HepG2 (cell line): ENCODE data around the gene ANKRD17. TPM values are rescaled to one million over a fixed set of nuclear protein-coding genes. Genes with fewer than 3 reads are reported as not detected.

ENCODE experiments used
- AKNA ChIP-seq: sonication (generic); formaldehyde crosslinking; IDR thresholded peaks from 2 replicates; pipeline ENCODE4 v1.4.0; 2020; ENCODE audit warnings: missing genetic modification reagents, borderline replicate concordance
- HIVEP1 ChIP-seq: sonication (generic); formaldehyde crosslinking; IDR thresholded peaks from 2 replicates; pipeline ENCODE4 v1.4.0; 2020; ENCODE audit warnings: mild to moderate bottlenecking, missing genetic modification reagents
- ISL2 ChIP-seq: sonication (generic); formaldehyde crosslinking; IDR thresholded peaks from 2 replicates; pipeline ENCODE4 v1.5.0; 2020; ENCODE audit warnings: missing genetic modification reagents
- KLF6 ChIP-seq: IDR thresholded peaks from 2 replicates; pipeline ENCODE4 v1.8.0; 2016; ENCODE audit warnings: missing biosample characterization, missing genetic modification reagents
- MTF1 ChIP-seq: sonication (generic); formaldehyde crosslinking; IDR thresholded peaks from 2 replicates; pipeline ENCODE4 v1.5.0; 2020; ENCODE audit warnings: missing genetic modification reagents
- NFKB2 ChIP-seq: sonication (generic); formaldehyde crosslinking; IDR thresholded peaks from 2 replicates; pipeline ENCODE4 v1.4.0; 2020; ENCODE audit warnings: missing genetic modification reagents, borderline replicate concordance
- NKX3-1 ChIP-seq: sonication (generic); formaldehyde crosslinking; IDR thresholded peaks from 2 replicates; pipeline ENCODE4 v1.5.0; 2020; ENCODE audit warnings: missing genetic modification reagents
- RFXAP ChIP-seq: sonication (generic); formaldehyde crosslinking; IDR thresholded peaks from 2 replicates; pipeline ENCODE4 v1.4.0; 2020; ENCODE audit warnings: missing genetic modification reagents, borderline replicate concordance
- SAP130 ChIP-seq: IDR thresholded peaks from 2 replicates; pipeline ENCODE4 v1.6.1; 2016; ENCODE audit warnings: low read depth
- SPEN ChIP-seq: sonication (generic); formaldehyde crosslinking; IDR thresholded peaks from 2 replicates; pipeline ENCODE4 v1.5.1; 2020; ENCODE audit warnings: low read depth, mild to moderate bottlenecking, missing genetic modification reagents
- ZFP90 ChIP-seq: sonication (generic); formaldehyde crosslinking; IDR thresholded peaks from 2 replicates; pipeline ENCODE4 v1.8.0; 2022; ENCODE audit warnings: missing genetic modification reagents, mild to moderate bottlenecking, inconsistent platforms, borderline replicate concordance
- polyA plus RNA-seq, 8 experiments: library from polyadenylated mRNA; depleted of rRNA in 3 of 8; stranded (reverse) in 7 of 8; unstranded in 1 of 8; fragments of >200 nt; fragmentation: Illumina TruSeq in 4 of 8; extraction: Trizol in 4 of 8; gene quantifications; 2 replicates each; pipeline versions ENCODE4 v1.2.1 to v1.2.3, GENCODE V29; 2011 to 2016; ENCODE audit warnings: low read depth in 4 of 8, missing spikeins in 1 of 8, mixed read lengths in 1 of 8; ENCODE audit not compliant: insufficient read depth in 1 of 8
- total RNA-seq, 5 experiments: library from RNA; depleted of rRNA; stranded (reverse); fragments of >200 nt; fragmentation: Illumina TruSeq; extraction: Trizol; gene quantifications; 2 replicates each; pipeline ENCODE4 v1.2.3, GENCODE V29; 2016; ENCODE audit warnings: low read depth in 1 of 5
- TF ChIP-seq, protein P1 (sequence below): sonication (generic); formaldehyde crosslinking; IDR thresholded peaks from 2 replicates; pipeline ENCODE4 v1.5.0; 2020; ENCODE audit warnings: mild to moderate bottlenecking, missing genetic modification reagents, moderate library complexity

The ANKRD17 gene
- total and polyA plus RNA-seq, 2 of the 13 experiments (the other 11 are each of a cell fraction or from before 2014, with no cell fraction given) = 55.7 to 61.1 TPM

GRCh38 chr4:73277201-73277600 lies 18.6 kb upstream of the ANKRD17 start (continued):
- no peak for TF ChIP-seq SPEN (CRISPR knock-in tag)
- no peak for TF ChIP-seq RFXAP (CRISPR knock-in tag)
- no peak for TF ChIP-seq MTF1 (CRISPR knock-in tag)
- no peak for TF ChIP-seq NFKB2
- no peak for TF ChIP-seq AKNA (CRISPR knock-in tag)
- no peak for TF ChIP-seq KLF6 (CRISPR knock-in tag)
- TF ChIP-seq HIVEP1 (CRISPR knock-in tag) = no peak
- TF ChIP-seq NKX3-1 (CRISPR knock-in tag) = no peak
- no peak for TF ChIP-seq ZFP90 (CRISPR knock-in tag)
- no peak for TF ChIP-seq ISL2 (CRISPR knock-in tag)
- TF ChIP-seq SAP130 (CRISPR knock-in tag) = no peak
- TF ChIP-seq, protein P1, sequence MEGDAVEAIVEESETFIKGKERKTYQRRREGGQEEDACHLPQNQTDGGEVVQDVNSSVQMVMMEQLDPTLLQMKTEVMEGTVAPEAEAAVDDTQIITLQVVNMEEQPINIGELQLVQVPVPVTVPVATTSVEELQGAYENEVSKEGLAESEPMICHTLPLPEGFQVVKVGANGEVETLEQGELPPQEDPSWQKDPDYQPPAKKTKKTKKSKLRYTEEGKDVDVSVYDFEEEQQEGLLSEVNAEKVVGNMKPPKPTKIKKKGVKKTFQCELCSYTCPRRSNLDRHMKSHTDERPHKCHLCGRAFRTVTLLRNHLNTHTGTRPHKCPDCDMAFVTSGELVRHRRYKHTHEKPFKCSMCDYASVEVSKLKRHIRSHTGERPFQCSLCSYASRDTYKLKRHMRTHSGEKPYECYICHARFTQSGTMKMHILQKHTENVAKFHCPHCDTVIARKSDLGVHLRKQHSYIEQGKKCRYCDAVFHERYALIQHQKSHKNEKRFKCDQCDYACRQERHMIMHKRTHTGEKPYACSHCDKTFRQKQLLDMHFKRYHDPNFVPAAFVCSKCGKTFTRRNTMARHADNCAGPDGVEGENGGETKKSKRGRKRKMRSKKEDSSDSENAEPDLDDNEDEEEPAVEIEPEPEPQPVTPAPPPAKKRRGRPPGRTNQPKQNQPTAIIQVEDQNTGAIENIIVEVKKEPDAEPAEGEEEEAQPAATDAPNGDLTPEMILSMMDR (CRISPR knock-in tag) = no peak
